A673 (cell line): Measurements from ENCODE around the gene NTRK1.

Source experiments
- EZH2 ChIP-seq: fragments of 200-600 bp; sonication (generic); IDR thresholded peaks from 2 replicates; pipeline ENCODE4 v1.6.1; 2017; ENCODE audit warnings: borderline replicate concordance, low read depth, mild to moderate bottlenecking, mixed read lengths, antibody characterized with exemption, low read length; ENCODE audit not compliant: poor library complexity, severe bottlenecking
- TF ChIP-seq, protein P1 (sequence below): fragments of 300-800, 200-600 bp; sonication (generic); conservative IDR thresholded peaks from 2 replicates; pipeline ENCODE4 v1.5.1; 2017; ENCODE audit warnings: low read depth, mild to moderate bottlenecking, antibody characterized with exemption, low read length, moderate library complexity, mixed read lengths

DNA sequence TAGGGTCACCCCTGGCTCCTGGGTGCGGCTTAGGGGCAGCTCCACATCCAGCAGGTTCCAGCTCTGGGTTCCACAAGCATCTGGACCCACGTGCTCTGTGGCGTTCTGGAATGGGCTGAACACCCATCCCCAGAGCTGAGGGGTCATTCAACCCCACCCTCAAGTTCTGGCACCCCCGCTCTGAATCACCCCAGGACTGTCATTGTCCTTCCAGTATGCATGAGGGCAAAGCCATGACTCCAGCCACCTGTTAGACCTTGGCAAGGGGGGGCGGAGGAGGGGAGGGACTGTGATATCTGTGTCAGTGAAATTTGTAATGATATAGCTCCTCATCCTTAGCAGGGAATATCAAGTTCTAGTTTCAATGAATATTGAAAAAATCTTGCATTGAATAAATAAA is 14.0 kb upstream of the NTRK1 start:
- TF ChIP-seq, protein P1, sequence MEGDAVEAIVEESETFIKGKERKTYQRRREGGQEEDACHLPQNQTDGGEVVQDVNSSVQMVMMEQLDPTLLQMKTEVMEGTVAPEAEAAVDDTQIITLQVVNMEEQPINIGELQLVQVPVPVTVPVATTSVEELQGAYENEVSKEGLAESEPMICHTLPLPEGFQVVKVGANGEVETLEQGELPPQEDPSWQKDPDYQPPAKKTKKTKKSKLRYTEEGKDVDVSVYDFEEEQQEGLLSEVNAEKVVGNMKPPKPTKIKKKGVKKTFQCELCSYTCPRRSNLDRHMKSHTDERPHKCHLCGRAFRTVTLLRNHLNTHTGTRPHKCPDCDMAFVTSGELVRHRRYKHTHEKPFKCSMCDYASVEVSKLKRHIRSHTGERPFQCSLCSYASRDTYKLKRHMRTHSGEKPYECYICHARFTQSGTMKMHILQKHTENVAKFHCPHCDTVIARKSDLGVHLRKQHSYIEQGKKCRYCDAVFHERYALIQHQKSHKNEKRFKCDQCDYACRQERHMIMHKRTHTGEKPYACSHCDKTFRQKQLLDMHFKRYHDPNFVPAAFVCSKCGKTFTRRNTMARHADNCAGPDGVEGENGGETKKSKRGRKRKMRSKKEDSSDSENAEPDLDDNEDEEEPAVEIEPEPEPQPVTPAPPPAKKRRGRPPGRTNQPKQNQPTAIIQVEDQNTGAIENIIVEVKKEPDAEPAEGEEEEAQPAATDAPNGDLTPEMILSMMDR, result no peak
- no peak for TF ChIP-seq EZH2
